ENCODE data around the gene SPINK2.

- TF ChIP-seq EZH2 (IDR thresholded peaks at IDR 0.05; ENCODE audit: insufficient read depth, low read length), result no peak
- no peak for TF ChIP-seq CTCF (IDR thresholded peaks at IDR 0.05; ENCODE audit: insufficient read depth, low read depth, low read length)
Observed at GRCh38 chr4:56790691-56791091, 30.8 kb downstream of the SPINK2 start.
